Inflammatory macrophage treated with lipopolysaccharide for 1 hour (primary cell): ENCODE results near the gene MTLN.
A peak's percentile ranks its signal among the peaks of the same experiment; 100 is the strongest.
"Not testable (repeated sequence)": the region's sequence is repeated elsewhere in the genome, so short reads cannot be mapped to it uniquely, and the experiment has no call there.

ENCODE experiments used
- DNase-seq, 2 donors: peaks; one replicate each; pipeline ENCODE4 v3.0.0-alpha.2; 2020 to 2022

MTLN gene

GRCh38 chr2:110211938-110212858 lies at the start of gene MTLN:
Gene MTLN (minus strand): TSS chr2:110212547. CDS start chr2:110212525, 22 bp downstream.
- peak; percentile 66 to 88 for DNase-seq

GRCh38 chr2:110261910-110262309 lies 49.6 kb upstream of the MTLN start:
- DNase-seq: not testable (repeated sequence)

- not testable (repeated sequence) for DNase-seq
Observed at GRCh38 chr2:110248081-110248795, 35.9 kb upstream of the MTLN start.

GRCh38 chr2:110245488-110246435 lies 33.4 kb upstream of the MTLN start:
- not testable (repeated sequence) for DNase-seq

GRCh38 chr2:110243283-110243682 lies 30.9 kb upstream of the MTLN start:
- DNase-seq: not testable (repeated sequence)

- DNase-seq: not testable (repeated sequence)
Observed at GRCh38 chr2:110234514-110234913, 22.2 kb upstream of the MTLN start.

GRCh38 chr2:110229886-110230285 lies 17.5 kb upstream of the MTLN start:
- DNase-seq: not testable (repeated sequence)

- not testable (repeated sequence) for DNase-seq
Observed at GRCh38 chr2:110222626-110223025, 10.3 kb upstream of the MTLN start.

GRCh38 chr2:110221938-110222337 lies 9.6 kb upstream of the MTLN start:
- no peak for DNase-seq

GRCh38 chr2:110220190-110220564 lies 7.8 kb upstream of the MTLN start:
- no peak for DNase-seq

- no peak for DNase-seq
Observed at GRCh38 chr2:110219496-110220189, 7.3 kb upstream of the MTLN start.

- not testable (repeated sequence) for DNase-seq
Observed at GRCh38 chr2:110218889-110219288, 6.5 kb upstream of the MTLN start.

- DNase-seq: no peak
Observed at GRCh38 chr2:110216803-110217202, 4.5 kb upstream of the MTLN start.

- DNase-seq: no peak
Observed at GRCh38 chr2:110216199-110216598, 3.9 kb upstream of the MTLN start.

GRCh38 chr2:110215566-110216158 lies 3.3 kb upstream of the MTLN start:
- no peak for DNase-seq

- DNase-seq: no peak
Observed at GRCh38 chr2:110215091-110215490, 2.7 kb upstream of the MTLN start.

- DNase-seq: not testable (repeated sequence)
Observed at GRCh38 chr2:110213522-110213921, 1.2 kb upstream of the MTLN start.

GRCh38 chr2:110205660-110206455 lies 6.5 kb downstream of the MTLN start:
- DNase-seq: no peak

- peak; percentile 78 to 99 for DNase-seq
Observed at GRCh38 chr2:110204408-110205385, 7.7 kb downstream of the MTLN start, which contains the start of gene NPHP1. Gene NPHP1 (minus strand): TSS chr2:110205013. CDS start chr2:110204968, 45 bp downstream.
